ENCODE measurements around the gene KIF4A.

KIF4A gene

DNA sequence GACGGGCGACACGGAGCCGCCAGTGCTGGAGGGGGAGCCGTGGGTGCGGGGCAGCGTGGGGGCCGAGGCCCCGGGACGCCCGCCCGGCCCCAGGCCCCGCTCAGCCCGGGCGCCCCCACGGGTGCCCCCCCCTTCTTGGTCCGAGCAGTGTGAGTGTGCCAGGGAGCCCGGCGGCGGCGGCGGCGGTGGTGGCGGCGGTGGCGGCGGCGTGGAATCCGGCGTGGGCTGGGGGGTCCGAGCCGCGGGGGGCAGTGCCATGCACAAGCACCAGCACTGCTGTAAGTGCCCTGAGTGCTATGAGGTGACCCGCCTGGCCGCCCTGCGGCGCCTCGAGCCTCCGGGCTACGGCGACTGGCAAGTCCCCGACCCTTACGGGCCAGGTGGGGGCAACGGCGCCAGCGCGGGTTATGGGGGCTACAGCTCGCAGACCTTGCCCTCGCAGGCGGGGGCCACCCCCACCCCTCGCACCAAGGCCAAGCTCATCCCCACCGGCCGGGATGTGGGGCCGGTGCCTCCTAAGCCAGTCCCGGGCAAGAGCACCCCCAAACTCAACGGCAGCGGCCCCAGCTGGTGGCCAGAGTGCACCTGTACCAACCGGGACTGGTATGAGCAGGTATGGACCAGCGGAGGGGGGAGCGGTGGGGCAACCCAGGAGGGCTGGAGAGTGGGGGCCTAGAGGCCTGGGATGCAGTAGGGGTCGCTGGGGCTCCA, 155.2 kb downstream of the KIF4A start:
- DNase-seq: no peak

DNA sequence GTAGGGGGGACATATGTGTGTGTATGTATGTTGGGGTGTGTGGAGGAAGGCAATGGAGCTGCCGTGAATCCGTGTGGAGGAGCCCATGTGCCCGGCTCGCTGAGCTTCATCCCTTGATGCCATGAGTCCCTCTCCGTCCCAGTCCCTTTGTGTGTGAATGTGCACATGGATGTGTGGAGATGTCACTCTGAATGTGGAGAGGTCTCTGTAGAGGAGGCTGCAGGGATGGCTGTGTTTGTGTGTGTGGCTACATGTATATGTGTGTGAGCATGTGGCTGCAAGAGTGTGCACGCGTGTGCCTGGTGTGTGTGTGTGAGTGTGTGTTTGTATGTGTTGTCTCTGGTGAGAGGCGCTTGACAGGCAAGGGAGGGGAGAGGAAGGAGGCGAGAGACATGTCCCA, 156.0 kb downstream of the KIF4A start:
- DNase-seq: no peak

DNA sequence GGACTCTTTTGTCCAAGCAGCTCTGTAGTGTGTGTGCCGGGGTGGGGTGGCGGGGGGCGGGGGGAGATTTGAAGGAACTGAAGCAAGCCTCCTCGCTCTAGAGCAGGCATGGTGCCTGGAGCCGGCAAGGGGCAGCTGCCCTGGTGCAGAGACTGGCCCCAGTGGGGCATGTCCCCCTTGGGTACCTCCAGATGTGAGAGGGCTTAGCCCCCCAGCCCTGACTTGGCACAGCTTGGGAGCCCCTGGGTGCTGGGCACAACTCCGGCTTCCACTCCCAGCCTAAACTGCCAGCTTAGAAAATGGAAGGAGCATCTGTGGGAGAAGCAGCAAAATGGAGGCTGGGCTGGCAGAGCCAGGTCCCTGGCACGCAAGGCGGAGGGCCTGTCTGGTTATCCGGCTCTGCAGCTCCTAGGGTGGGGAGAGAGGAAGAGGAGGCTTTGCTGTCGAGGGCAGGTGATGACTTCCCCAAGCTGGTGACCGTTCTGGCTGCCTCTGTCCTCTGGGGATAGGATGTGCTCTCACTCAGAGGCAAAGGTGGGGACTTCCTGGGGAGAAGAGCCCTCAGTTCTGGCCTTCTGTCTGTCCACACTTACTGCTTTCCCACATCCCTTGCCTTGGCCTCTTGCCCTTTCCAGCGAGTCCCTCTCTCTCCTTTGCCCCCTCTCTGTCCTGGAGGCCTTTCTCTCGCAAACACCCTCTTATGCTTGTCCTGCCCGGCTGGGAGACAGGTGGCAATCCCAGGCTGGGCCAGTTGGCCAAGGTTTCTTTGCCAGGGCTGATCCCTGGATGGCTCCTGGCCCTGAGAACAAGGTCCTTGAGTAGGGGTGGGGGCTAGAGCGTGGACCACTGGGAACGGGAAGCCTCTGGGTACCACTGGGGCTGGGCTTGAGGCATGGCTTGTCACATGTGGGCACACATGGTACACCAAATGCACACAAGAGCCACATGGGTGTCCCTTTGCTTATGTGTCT, 156.8 kb downstream of the KIF4A start:
- DNase-seq: no peak

DNA sequence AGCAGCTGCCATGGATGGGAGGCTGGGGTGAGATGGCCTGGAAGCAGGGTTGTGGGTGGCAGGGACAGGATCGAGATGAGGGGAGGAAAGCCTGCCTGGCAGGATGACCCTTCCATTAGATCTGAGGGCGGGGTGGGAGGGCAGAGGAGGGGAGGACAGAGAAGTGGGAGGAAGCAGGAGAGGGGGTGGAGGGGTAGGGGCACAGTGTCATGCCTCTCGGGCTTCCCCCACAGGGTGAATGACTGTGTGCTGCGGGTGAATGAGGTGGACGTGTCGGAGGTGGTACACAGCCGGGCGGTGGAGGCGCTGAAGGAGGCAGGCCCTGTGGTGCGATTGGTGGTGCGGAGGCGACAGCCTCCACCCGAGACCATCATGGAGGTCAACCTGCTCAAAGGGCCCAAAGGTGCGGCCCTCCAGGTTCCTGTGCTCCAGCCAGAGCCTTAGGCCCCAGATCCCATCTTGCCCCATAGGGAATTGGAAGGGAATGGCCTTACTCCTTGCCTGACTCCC, 159.6 kb downstream of the KIF4A start:
- DNase-seq: no peak

DNA sequence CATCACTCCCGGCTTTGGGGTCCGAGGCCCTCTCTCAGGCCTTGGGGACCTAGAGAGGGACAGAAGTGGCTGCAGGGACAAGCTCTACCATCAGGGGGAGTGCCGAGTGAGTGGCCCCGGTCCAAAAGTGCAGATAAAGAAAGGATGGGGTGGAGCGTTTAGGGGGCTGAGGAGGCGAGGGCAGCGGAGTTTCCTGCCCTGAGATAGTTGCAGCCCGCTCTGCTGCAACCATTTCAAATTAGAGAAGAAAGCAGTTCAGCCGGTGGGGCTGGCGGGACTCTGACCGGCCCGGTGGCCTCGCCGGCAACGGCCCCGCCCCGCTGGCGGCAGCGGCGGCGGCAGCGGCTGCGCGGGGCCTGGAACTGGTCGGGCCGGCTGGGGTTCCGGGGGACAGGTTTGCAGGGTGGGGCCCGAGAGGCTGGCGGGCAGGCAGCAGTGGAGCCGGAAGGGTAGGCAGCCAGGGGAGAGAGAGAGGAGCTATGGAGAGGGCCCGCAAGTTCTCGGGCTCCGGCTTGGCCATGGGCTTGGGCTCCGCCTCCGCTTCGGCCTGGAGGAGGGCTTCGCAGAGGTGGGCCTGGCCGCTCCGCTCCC, 162.3 kb downstream of the KIF4A start:
- DNase-seq: peak; percentile 45

DNA sequence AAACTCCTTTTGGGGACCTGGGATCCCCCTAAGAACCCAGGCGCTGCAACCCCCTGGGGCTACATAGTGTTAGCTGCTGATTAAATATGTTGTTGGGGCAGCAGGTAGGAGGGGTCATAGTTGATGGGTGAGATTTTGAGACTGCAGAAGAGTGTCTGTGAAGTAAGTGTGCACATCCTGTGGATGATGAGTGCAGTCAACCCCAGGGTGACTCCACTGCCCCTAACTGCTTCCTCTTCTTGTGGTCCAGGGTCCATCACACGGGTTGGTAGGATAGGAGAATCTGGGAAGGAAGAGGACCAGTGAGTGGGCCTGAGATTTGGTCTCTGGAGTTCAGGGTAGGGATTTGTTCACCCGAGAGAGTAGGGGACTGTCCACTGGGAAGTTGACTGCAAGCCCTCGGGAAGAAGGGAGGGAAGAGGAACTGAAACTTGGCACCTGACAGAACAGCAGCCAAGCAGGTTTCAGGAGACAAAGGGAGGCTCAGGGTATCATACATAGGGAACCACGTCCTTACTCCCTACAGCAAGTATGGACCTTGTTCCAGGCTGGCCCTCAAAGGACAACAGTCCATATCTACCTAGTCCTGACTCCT, 163.2 kb downstream of the KIF4A start:
- DNase-seq: no peak

DNA sequence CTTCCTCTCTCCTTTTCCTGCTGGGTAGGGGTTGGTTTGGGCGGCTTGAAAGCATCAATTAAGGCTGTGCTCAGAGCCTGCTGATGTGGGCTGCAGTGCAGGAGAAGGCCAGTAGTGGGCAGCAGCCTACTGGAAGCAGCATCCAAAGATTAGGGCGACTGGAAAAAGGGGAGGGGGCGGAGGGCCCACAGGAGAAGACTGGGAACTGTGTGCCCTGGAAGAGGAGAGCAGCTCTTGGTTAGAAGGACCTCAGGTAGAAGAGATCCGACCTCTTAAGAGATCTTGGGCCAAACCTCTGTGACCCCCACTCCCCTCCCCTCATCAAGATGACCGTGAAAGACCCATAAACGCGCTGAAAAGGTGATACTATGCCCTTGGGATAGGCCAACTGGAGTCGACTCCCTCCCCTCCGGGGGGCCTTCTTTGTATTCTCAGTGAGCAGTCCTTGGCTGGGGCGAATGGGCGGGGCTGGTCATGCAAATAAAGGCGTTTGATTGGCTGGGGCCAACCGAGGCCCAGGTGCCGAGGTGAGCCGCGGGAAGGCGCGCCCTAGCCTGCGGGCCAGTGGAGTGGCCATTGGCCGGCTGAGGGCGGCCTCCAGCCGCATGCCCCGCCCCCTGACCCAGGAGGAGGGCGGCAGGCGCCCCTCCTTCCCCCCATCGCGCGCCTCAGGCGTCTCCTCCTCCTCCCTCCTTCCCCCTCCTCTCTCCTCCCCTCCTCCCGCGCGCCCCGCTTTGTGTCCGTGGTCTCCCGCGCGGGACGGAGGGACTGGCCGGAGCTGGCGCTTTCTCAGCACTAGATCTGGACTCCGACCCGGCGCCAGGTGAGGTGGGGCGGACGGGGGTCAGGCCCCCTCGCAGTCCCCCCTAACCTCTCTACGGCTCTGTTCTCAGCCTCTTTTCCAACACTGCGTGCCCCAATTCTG, 164.8 kb downstream of the KIF4A start:
- DNase-seq: peak; percentile 61

DNA sequence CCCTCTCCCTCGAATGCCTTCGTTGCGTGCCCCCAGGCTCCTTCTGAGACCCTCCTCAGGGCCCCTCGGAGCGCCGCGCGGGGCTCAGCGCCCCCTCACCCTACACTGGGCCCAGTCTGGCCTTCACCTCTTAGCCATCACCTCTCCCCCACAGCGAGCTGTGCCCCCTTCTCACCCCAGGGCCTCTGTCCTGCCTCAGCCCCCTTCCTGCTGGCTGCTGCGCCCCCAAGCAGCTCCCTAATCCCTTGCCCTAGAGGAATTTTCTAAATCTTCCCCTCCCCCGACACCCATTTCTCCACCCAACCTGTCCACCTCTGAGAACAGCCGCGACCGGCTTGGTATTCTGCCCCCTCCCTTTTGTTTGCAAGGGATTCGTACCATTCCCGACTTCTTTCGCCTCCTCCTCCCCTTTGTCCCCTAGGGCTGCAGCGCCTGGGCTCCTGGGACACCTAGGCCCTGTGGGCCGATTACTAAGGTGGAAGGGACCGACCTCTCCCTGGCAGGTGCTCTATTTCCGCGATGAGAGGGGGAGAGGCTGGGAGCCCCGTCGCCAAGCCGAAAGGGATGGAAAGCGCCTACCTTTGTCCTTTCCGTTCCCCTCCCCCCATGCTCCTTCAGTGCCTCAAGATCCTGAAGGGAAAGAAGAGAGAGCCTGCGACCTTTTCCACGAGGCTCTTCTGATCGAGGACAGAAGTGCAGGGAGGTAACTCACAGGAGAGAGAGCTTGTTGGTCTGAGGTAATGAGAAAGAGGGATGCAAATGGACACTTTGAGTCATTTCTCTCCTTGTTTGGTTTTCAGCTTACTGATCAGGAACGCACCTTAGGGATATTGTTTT, 165.7 kb downstream of the KIF4A start:
- no peak for DNase-seq

DNA sequence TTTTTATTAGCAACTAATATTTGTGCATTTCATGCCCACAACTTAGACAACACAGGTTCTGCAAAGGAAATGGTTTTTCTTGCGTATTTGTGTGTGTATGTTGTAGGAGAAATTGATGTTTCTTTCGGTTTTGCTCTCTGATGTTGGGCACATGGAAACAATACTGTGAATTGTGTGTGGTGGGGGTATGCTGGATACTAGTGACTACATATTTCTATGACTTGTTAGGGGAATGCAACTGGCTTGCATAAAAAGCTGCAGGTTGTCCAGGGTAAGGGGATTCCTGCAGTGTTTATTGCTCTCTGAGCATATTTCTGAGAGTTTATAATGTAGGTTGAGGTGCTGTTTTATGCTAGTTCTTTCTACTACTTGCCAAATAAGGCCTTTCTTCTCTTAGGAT, 166.4 kb downstream of the KIF4A start:
- DNase-seq: no peak

DNA sequence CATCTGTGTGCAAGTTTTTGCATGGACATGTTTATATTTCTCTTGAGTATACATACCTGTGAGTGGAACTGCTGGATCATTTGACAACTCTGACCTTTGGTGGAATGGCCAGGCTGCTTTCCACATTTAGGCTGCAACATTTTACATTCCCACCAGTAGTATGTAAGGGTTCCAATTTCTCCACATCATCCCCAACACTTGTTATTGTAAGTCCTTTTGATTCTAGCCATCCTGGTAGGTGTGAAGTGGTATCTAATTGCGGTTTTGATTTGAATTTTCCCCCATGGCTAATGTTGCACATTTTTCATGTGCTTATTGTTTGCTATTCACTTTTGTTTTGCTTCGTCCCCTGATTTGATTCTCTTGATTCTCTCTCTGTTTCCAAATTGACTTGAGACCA, 171.1 kb downstream of the KIF4A start:
- no peak for DNase-seq

DNA sequence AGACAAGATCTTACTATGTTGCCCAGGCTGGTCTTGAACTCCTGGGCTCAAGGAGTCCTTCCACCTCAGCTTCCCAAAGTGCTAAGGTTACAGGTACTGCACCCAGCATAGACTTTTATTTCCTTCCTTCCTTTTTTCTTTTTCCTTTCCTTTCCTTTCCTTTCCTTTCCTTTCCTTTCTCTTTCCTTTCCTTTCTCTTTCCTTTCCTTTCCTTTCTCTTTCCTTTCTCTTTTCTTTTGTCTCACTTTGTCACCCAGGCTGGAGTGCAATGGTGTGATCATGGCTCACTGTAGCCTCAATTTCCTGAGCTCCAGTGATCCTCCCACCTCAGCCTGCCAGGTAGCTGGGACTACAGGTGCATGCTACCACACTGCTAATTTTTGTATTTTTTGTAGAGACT, 174.1 kb downstream of the KIF4A start:
- no peak for DNase-seq

DNA sequence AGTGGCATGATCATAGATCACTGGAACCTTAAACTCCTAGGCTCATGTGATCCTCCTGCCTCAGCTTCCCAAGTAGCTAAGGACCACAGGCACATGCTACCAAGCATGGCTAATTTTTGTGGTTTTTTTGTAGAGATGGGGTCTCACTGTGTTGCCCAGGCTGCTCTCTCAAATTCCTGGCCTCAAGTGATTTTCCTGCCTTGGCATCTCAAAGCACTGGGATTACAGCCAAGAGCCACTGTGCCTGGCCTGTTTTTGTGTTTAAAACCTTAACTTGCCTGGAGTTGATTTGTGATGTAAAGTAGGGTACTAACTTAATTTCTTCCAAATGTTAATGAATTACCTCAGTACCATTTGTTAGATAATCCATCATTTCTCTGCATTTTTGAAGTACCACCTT, 177.1 kb downstream of the KIF4A start:
- DNase-seq: no peak

DNA sequence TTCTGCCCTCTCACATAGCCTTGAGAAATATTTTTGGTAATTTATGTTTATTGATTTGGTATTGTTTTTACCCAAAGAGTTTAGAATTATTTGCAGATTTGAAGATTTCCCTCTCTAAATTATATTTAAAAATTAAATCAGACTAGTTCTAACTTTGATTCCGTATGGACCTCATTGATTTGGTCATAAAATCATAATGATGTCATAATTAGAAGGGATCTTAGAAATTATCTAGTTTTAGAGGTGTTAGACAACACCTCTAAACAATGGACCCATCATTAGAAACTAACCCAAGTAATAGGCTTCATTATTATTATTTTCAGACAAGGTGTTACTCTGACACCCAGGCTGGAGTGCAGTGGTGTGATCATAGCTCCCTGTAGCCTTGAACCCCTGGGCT, 178.8 kb downstream of the KIF4A start:
- no peak for DNase-seq

Data from activated effector memory CD4-positive, alpha-beta T cell treated with Interleukin-2 at 50 U/mL for 16 hours (primary cell).